CD4-positive, alpha-beta T cell (primary cell): ENCODE results near the gene NABP2. TPM values are rescaled to one million over a fixed set of nuclear protein-coding genes. Genes with fewer than 3 reads are reported as not detected.

Experiments
- ATAC-seq: fragments of 200-7000 bp; cut with Tn5 transposase; one replicate; pipeline ENCODE4 v1.10.0; 2022; ENCODE audit warnings: mild to moderate bottlenecking; ENCODE audit not compliant: poor library complexity
- CTCF ChIA-PET: fragments of 350-600 bp; sonication (Branson Sonifier 250); formaldehyde crosslinking; loops from one replicate; lab custom pipeline; 2021; ENCODE audit warnings: antibody characterized with exemption, inconsistent platforms; lab: Charles Lee
- POLR2A ChIA-PET: fragments of 350-600 bp; sonication (Branson Sonifier 250); formaldehyde crosslinking; loops from one replicate; lab custom pipeline; 2021; ENCODE audit warnings: antibody characterized with exemption, inconsistent platforms; lab: Charles Lee
- DNase-seq, 14 experiments: peaks; one replicate each; pipeline ENCODE4 v3.0.0-alpha.2; 2013 to 2020; ENCODE audit warnings: mixed read lengths in 2 of 14
- H3K27ac ChIP-seq, 2 donors: one replicate each; pipeline versions ENCODE4 v1.5.1 to v1.7.0; 2013; ENCODE audit warnings: low read length in 2 of 2, low read depth in 1 of 2, mild to moderate bottlenecking in 1 of 2
- H3K27me3 ChIP-seq, 2 experiments: 1 replicate in 1 of 2; 2 replicates in 1 of 2; pipeline versions ENCODE4 v1.6.1 to v1.7.0; 2013; ENCODE audit warnings: low read length in 2 of 2, control low read depth in 1 of 2, mild to moderate bottlenecking in 1 of 2, moderate library complexity in 1 of 2; ENCODE audit not compliant: insufficient read depth in 2 of 2, control insufficient read depth in 1 of 2
- H3K36me3 ChIP-seq: one replicate; pipeline ENCODE4 v1.6.1; 2013; ENCODE audit warnings: low read length, control low read depth; ENCODE audit not compliant: insufficient read depth
- H3K4me1 ChIP-seq: one replicate; pipeline ENCODE4 v1.6.1; 2013; ENCODE audit warnings: low read length, control low read depth; ENCODE audit not compliant: insufficient read depth
- H3K4me3 ChIP-seq: one replicate; pipeline ENCODE4 v1.5.1; 2013; ENCODE audit warnings: mild to moderate bottlenecking, low read length, moderate library complexity
- H3K9me3 ChIP-seq, 2 experiments: 1 replicate in 1 of 2; 2 replicates in 1 of 2; pipeline versions ENCODE4 v1.6.1 to v1.7.0; 2013; ENCODE audit warnings: low read length in 2 of 2, mild to moderate bottlenecking in 2 of 2, control low read depth in 1 of 2, moderate library complexity in 1 of 2; ENCODE audit not compliant: control insufficient read depth in 1 of 2, insufficient read depth in 1 of 2
- H3K27ac Mint-ChIP-seq: one replicate; pipeline ENCODE4 v1.8.0; 2020; ENCODE audit warnings: mixed read lengths
- H3K27me3 Mint-ChIP-seq: one replicate; pipeline ENCODE4 v1.8.0; 2021; ENCODE audit warnings: mixed read lengths
- H3K36me3 Mint-ChIP-seq: one replicate; pipeline ENCODE4 v1.8.0; 2021; ENCODE audit warnings: low read depth, mixed read lengths
- H3K4me1 Mint-ChIP-seq: one replicate; pipeline ENCODE4 v1.8.0; 2021; ENCODE audit warnings: low read depth, mixed read lengths
- H3K4me3 Mint-ChIP-seq: one replicate; pipeline ENCODE4 v1.8.0; 2020; ENCODE audit warnings: mild to moderate bottlenecking, mixed read lengths
- H3K9me3 Mint-ChIP-seq: one replicate; pipeline ENCODE4 v1.8.0; 2020; ENCODE audit warnings: mixed read lengths
- CTCF ChIP-seq: fragments of 200-600 bp; IDR thresholded peaks from one replicate; pipeline ENCODE4 v1.8.0; 2022; ENCODE audit warnings: antibody characterized with exemption, mild to moderate bottlenecking
- intact Hi-C, 2 experiments: fragments of 100-400 bp; cut with DNase I in 1 of 2; cut with micrococcal nuclease in 1 of 2; formaldehyde crosslinking; loops; one replicate each; pipeline versions ENCODE4 v1.15.1 to v1.9.0; 2023 to 2025; cut with DNase I, micrococcal nuclease
- total RNA-seq, 174 experiments: library from RNA in 2 of 174; stranded (reverse) in 2 of 174; gene quantifications; one replicate each; pipeline ENCODE4 v1.2.3 and lab custom pipeline; 2021 to 2026

NABP2 gene
- total RNA-seq, 2 experiments from 2014 or later = 7.6 to 9.1 TPM

GRCh38 chr12:56224954-56225353 lies 812 bp downstream of the NABP2 start:
- peaks cover 21% of the 10 kb centered on the region for H3K36me3 Mint-ChIP-seq
- peak overlapping the region; percentile 98 for H3K4me3 Mint-ChIP-seq
- Histone ChIP-seq H3K9me3 (no peaks in the 10 kb centered on the region), H3K27ac (peak overlapping the region in 1 of 2 donors; percentile 60), H3K4me3 (peak overlapping the region; percentile 70), H3K27me3 (no peaks in the 10 kb centered on the region), H3K36me3 (peaks cover 3% of the 10 kb centered on the region), H3K4me1 (peaks cover 51% of the 10 kb centered on the region)
- intact Hi-C loops = loop anchor here (1.0 to 10.0 kb wide), 7 partner anchors 32 to 486 kb away; partner anchors contain the start of genes ANKRD52 (in 1 of the 2) and RPS26 (in 1 of the 2)
- TF ChIP-seq CTCF = no peak
- peak overlapping the region; percentile 100 for H3K27ac Mint-ChIP-seq
- no peak for ATAC-seq
- CTCF ChIA-PET = interaction anchor here (1.7 kb wide), 1 partner anchor 19 kb away, joined by 7 read pairs; no protein-coding TSS in a partner anchor
- peak in 2 of 14 experiments; percentile 19 to 30 for DNase-seq
- H3K27me3 Mint-ChIP-seq = no peaks in the 10 kb centered on the region
- H3K9me3 Mint-ChIP-seq = no peaks in the 10 kb centered on the region
- POLR2A ChIA-PET = no interaction called here
- H3K4me1 Mint-ChIP-seq = peaks cover 48% of the 10 kb centered on the region

- ChIA-PET POLR2A (no interaction called here), CTCF (no interaction called here)
- Mint-ChIP-seq H3K9me3 (no peaks in the 10 kb centered on the region), H3K4me3 (no peak overlapping the region), H3K4me1 (peaks cover 13% of the 10 kb centered on the region), H3K27ac (no peak overlapping the region), H3K27me3 (no peaks in the 10 kb centered on the region), H3K36me3 (no peaks in the 10 kb centered on the region)
- Histone ChIP-seq H3K4me1 (peaks cover 14% of the 10 kb centered on the region), H3K27ac (no peak overlapping the region), H3K4me3 (no peak overlapping the region), H3K9me3 (no peaks in the 10 kb centered on the region), H3K27me3 (no peaks in the 10 kb centered on the region), H3K36me3 (peaks cover 3% of the 10 kb centered on the region)
- DNase-seq (no peak), ATAC-seq (no peak)
- TF ChIP-seq CTCF = no peak
- intact Hi-C loops = loop anchor here in 1 of 2 experiments (10.0 kb wide), 1 partner anchor 184 kb away; the partner anchor contains the start of gene RPS26
These were observed 4.9 kb downstream of the NABP2 start for GRCh38 chr12:56229082-56229481.

GRCh38 chr12:56229916-56230431 lies 5.8 kb downstream of the NABP2 start, which contains the start of gene SLC39A5:
Gene SLC39A5 (plus strand): TSS chr12:56230051. CDS start chr12:56231275, 1,224 bp downstream.
- ChIA-PET POLR2A (no interaction called here), CTCF (no interaction called here)
- no peaks in the 10 kb centered on the region for H3K27me3 Mint-ChIP-seq
- H3K4me3 Mint-ChIP-seq = no peak within 1 kb of the TSS
- Histone ChIP-seq H3K27me3 (no peaks in the 10 kb centered on the region), H3K4me1 (peaks cover 6% of the 10 kb centered on the region), H3K9me3 (no peaks in the 10 kb centered on the region), H3K4me3 (no peak within 1 kb of the TSS), H3K36me3 (peaks cover 3% of the 10 kb centered on the region), H3K27ac (no peak within 1 kb of the TSS)
- H3K4me1 Mint-ChIP-seq = peaks cover 7% of the 10 kb centered on the region
- DNase-seq (no peak), ATAC-seq (no peak)
- H3K9me3 Mint-ChIP-seq = no peaks in the 10 kb centered on the region
- intact Hi-C loops = loop anchor here in 1 of 2 experiments (10.0 kb wide), 1 partner anchor 185 kb away; the partner anchor contains the start of gene RPS26
- H3K36me3 Mint-ChIP-seq = no peaks in the 10 kb centered on the region
- H3K27ac Mint-ChIP-seq = no peak within 1 kb of the TSS
- TF ChIP-seq CTCF = no peak
